ENCODE results near the gene ZMIZ2.
"Not testable (repeated sequence)": the region's sequence is repeated elsewhere in the genome, so short reads cannot be mapped to it uniquely, and the experiment has no call there.

The ZMIZ2 gene

GRCh38 chr7:44727158-44727936 lies 21.3 kb upstream of the ZMIZ2 start:
- peak; percentile 51 for DNase-seq

GRCh38 chr7:44727937-44728262 lies 20.7 kb upstream of the ZMIZ2 start:
- DNase-seq = no peak

GRCh38 chr7:44729949-44730590 lies 18.6 kb upstream of the ZMIZ2 start:
- no peak for DNase-seq

- not testable (repeated sequence) for DNase-seq
Observed at GRCh38 chr7:44732971-44733370, 15.7 kb upstream of the ZMIZ2 start.

GRCh38 chr7:44733708-44734481 lies 14.8 kb upstream of the ZMIZ2 start:
- peak; percentile 26 for DNase-seq

- peak; percentile 95 for DNase-seq
Observed at GRCh38 chr7:44735403-44736165, 13.1 kb upstream of the ZMIZ2 start.

GRCh38 chr7:44736896-44737295 lies 11.8 kb upstream of the ZMIZ2 start:
- no peak for DNase-seq

- peak; percentile 76 for DNase-seq
Observed at GRCh38 chr7:44738051-44738723, 10.5 kb upstream of the ZMIZ2 start.

- no peak for DNase-seq
Observed at GRCh38 chr7:44738876-44739665, 9.6 kb upstream of the ZMIZ2 start.

- DNase-seq = no peak
Observed at GRCh38 chr7:44740055-44740454, 8.6 kb upstream of the ZMIZ2 start.

- DNase-seq = no peak
Observed at GRCh38 chr7:44743750-44744149, 4.9 kb upstream of the ZMIZ2 start.

GRCh38 chr7:44748948-44749731 lies 493 bp downstream of the ZMIZ2 start:
- no peak for DNase-seq

- no peak for DNase-seq
Observed at GRCh38 chr7:44749992-44750391, 1.3 kb downstream of the ZMIZ2 start.

- DNase-seq = no peak
Observed at GRCh38 chr7:44750424-44750823, 1.8 kb downstream of the ZMIZ2 start.

- DNase-seq = peak; percentile 82
Observed at GRCh38 chr7:44750921-44751571, 2.4 kb downstream of the ZMIZ2 start.

GRCh38 chr7:44752822-44753221 lies 4.2 kb downstream of the ZMIZ2 start:
- no peak for DNase-seq

- no peak for DNase-seq
Observed at GRCh38 chr7:44754802-44755697, 6.4 kb downstream of the ZMIZ2 start.

- DNase-seq = no peak
Observed at GRCh38 chr7:44755698-44756627, 7.3 kb downstream of the ZMIZ2 start.
